OCI-LY7 (cell line): ENCODE measurements around the gene EXOSC7.

Experiments used
- CTCF ChIP-seq: fragments of 200-600 bp; sonication (generic); conservative IDR thresholded peaks from 2 replicates; pipeline ENCODE4 v1.5.1; 2014; ENCODE audit warnings: mild to moderate bottlenecking, antibody characterized with exemption, low read length, moderate library complexity, mixed read lengths
- EZH2phosphoT487 ChIP-seq: fragments of 200-600 bp; sonication (generic); IDR thresholded peaks from 2 replicates; pipeline ENCODE4 v1.6.1; 2018; ENCODE audit warnings: low read depth, borderline replicate concordance, mild to moderate bottlenecking, mixed run types, antibody characterized with exemption, low read length, moderate library complexity, mixed read lengths

DNA sequence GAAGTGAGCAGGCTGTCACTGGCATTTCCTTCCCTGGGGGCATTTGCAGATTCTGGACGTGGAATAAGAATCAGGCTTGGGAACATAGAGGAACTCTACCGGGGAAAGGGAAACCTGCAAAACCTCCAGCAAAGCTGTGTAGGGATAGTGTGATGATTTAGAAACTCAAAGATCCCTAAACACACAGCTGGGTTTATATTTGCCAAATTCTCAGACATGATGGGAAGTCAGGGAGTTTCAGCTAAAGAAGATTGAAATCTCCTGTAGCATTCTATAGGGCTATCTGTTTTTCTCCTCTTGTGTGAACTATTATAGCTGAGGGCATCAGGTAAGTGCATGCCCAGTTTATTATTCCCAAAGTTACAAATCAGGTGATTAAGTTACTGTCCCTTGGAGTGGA, 40.9 kb downstream of the EXOSC7 start:
- TF ChIP-seq CTCF (no peak), EZH2phosphoT487 (no peak)
